Prostate gland (tissue), 2 donors: ENCODE measurements around the gene TP53BP1. TPM values are rescaled to one million over a fixed set of nuclear protein-coding genes. Genes with fewer than 3 reads are reported as not detected.

Source experiments
- DNase-seq: peaks from one replicate; pipeline ENCODE4 v3.0.0-alpha.2; 2019; ENCODE audit warnings: low spot score
- H3K27ac ChIP-seq, 2 donors: fragments of 200-600 bp; sonication (generic); 2 replicates each; pipeline ENCODE4 v1.5.1; 2017 to 2019
- H3K27me3 ChIP-seq: fragments of 200-600 bp; sonication (generic); replicated peaks from 2 replicates; pipeline ENCODE4 v1.5.1; 2019; ENCODE audit not compliant: insufficient read depth
- H3K36me3 ChIP-seq, 2 donors: fragments of 200-600 bp; sonication (generic); 1 replicate in 1 of 2; 2 replicates in 1 of 2; pipeline versions ENCODE4 v1.5.1 to v1.8.1; 2017 to 2019
- H3K4me1 ChIP-seq: fragments of 200-600 bp; sonication (generic); replicated peaks from 2 replicates; pipeline ENCODE4 v1.5.1; 2019
- H3K4me3 ChIP-seq, 2 donors: fragments of 200-600 bp; sonication (generic); 2 replicates each; pipeline ENCODE4 v1.5.1; 2017 to 2019
- H3K9me3 ChIP-seq: fragments of 200-600 bp; sonication (generic); 2 replicates; pipeline ENCODE4 v1.5.1; 2017
- POLR2A ChIP-seq: fragments of 450-650 bp; IDR thresholded peaks from one replicate; pipeline ENCODE4 v1.6.1; 2016; ENCODE audit warnings: antibody characterized with exemption, mild to moderate bottlenecking
- POLR2AphosphoS5 ChIP-seq: sonication (generic); formaldehyde crosslinking; IDR thresholded peaks from one replicate; pipeline ENCODE4 v1.6.1; 2017; ENCODE audit warnings: antibody characterized with exemption
- WGBS: methylation state at CpG from one replicate; pipeline ENCODE4 v1.1.5; 2018; 5-methylcytosine and 5-hydroxymethylcytosine counted together
- intact Hi-C: fragments of 100-400 bp; cut with DNase I; formaldehyde crosslinking; loops from one replicate; pipeline ENCODE4 v1.14.2; 2022
- total RNA-seq, 2 donors: library from RNA; depleted of rRNA; stranded (reverse); fragments of >200 nt; gene quantifications; one replicate each; pipeline ENCODE4 v1.1.0, GENCODE V29; 2016
- TF ChIP-seq, protein P1 (sequence below), 4 experiments: fragments of 200-600 bp in 2 of 4; fragments of 450-650 bp in 2 of 4; sonication (generic) in 2 of 4; IDR thresholded peaks; 1 replicate in 3 of 4; 2 replicates in 1 of 4; pipeline ENCODE4 v1.5.1; 2016 to 2019; ENCODE audit warnings: antibody characterized with exemption in 4 of 4, mild to moderate bottlenecking in 2 of 4, moderate library complexity in 2 of 4

TP53BP1 gene
- total RNA-seq, 2 donors from 2014 or later: 36.3 to 73.6 TPM

GRCh38 chr15:43531018-43531670 lies 38.2 kb upstream of the TP53BP1 start:
- no peaks in the 10 kb centered on the region for H3K9me3 ChIP-seq
- no peak for DNase-seq
- WGBS: 21% methylated on average over 7 of the region's 7 CpGs
- no peaks in the 10 kb centered on the region for H3K36me3 ChIP-seq
- H3K27ac ChIP-seq: no peak overlapping the region
- H3K4me3 ChIP-seq: no peak overlapping the region
- H3K27me3 ChIP-seq: no peaks in the 10 kb centered on the region
- TF ChIP-seq, protein P1, sequence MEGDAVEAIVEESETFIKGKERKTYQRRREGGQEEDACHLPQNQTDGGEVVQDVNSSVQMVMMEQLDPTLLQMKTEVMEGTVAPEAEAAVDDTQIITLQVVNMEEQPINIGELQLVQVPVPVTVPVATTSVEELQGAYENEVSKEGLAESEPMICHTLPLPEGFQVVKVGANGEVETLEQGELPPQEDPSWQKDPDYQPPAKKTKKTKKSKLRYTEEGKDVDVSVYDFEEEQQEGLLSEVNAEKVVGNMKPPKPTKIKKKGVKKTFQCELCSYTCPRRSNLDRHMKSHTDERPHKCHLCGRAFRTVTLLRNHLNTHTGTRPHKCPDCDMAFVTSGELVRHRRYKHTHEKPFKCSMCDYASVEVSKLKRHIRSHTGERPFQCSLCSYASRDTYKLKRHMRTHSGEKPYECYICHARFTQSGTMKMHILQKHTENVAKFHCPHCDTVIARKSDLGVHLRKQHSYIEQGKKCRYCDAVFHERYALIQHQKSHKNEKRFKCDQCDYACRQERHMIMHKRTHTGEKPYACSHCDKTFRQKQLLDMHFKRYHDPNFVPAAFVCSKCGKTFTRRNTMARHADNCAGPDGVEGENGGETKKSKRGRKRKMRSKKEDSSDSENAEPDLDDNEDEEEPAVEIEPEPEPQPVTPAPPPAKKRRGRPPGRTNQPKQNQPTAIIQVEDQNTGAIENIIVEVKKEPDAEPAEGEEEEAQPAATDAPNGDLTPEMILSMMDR (IDR thresholded peaks at IDR 0.05): no peak
- TF ChIP-seq POLR2A: no peak
- no peak for TF ChIP-seq POLR2AphosphoS5
- intact Hi-C loops: no loop called here
- no peaks in the 10 kb centered on the region for H3K4me1 ChIP-seq

GRCh38 chr15:43529587-43530345 lies 36.8 kb upstream of the TP53BP1 start:
- Histone ChIP-seq H3K9me3 (no peaks in the 10 kb centered on the region), H3K36me3 (no peaks in the 10 kb centered on the region), H3K27ac (no peak overlapping the region), H3K4me1 (no peaks in the 10 kb centered on the region), H3K4me3 (no peak overlapping the region), H3K27me3 (no peaks in the 10 kb centered on the region)
- 91% methylated on average over 12 of the region's 12 CpGs for WGBS
- TF ChIP-seq, protein P1 (IDR thresholded peaks at IDR 0.05): no peak
- TF ChIP-seq POLR2A (no peak), POLR2AphosphoS5 (no peak)
- no peak for DNase-seq
- intact Hi-C loops: no loop called here

DNA sequence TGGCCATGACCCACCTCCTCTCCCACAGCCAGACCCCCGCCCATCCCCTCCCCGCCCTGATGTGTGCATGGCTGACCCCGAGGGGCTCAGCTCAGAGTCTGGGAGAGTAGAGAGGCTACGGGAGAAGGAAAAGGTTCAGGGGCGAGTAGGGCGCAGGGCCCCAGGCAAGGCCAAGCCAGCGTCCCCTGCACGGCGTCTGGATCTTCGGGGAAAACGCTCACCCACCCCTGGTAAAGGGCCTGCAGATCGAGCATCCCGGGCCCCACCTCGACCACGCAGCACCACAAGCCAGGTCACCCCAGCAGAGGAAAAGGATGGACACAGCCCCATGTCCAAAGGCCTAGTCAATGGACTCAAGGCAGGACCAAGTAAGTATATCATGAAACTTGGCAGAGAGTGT lies 36.2 kb upstream of the TP53BP1 start:
- WGBS: 94% methylated on average over 15 of the region's 15 CpGs
- H3K4me1 ChIP-seq: no peaks in the 10 kb centered on the region
- no peaks in the 10 kb centered on the region for H3K36me3 ChIP-seq
- no peaks in the 10 kb centered on the region for H3K9me3 ChIP-seq
- no peaks in the 10 kb centered on the region for H3K27me3 ChIP-seq
- H3K27ac ChIP-seq: no peak overlapping the region
- DNase-seq: no peak
- intact Hi-C loops: no loop called here
- no peak overlapping the region for H3K4me3 ChIP-seq
- TF ChIP-seq, protein P1 (IDR thresholded peaks at IDR 0.05): no peak
- TF ChIP-seq POLR2A: no peak
- no peak for TF ChIP-seq POLR2AphosphoS5

GRCh38 chr15:43528542-43529007 lies 35.6 kb upstream of the TP53BP1 start:
- Histone ChIP-seq H3K4me1 (no peaks in the 10 kb centered on the region), H3K4me3 (no peak overlapping the region), H3K27ac (no peak overlapping the region), H3K36me3 (no peaks in the 10 kb centered on the region), H3K9me3 (no peaks in the 10 kb centered on the region), H3K27me3 (no peaks in the 10 kb centered on the region)
- no peak for DNase-seq
- TF ChIP-seq POLR2AphosphoS5: no peak
- TF ChIP-seq, protein P1 (IDR thresholded peaks at IDR 0.05): no peak
- no peak for TF ChIP-seq POLR2A
- intact Hi-C loops: no loop called here
- WGBS: 82% methylated on average over 10 of the region's 11 CpGs
